K562 (cell line): Measurements from ENCODE around the gene ABCC11. TPM values are rescaled to one million over a fixed set of nuclear protein-coding genes. Genes with fewer than 3 reads are reported as not detected.

Experiments
- BHLHE40 ChIP-seq: IDR thresholded peaks from 2 replicates; pipeline ENCODE4 v1.6.1; 2011; ENCODE audit warnings: low read length, improper control_type of control experiment
- EP300 ChIP-seq: IDR thresholded peaks from 2 replicates; pipeline ENCODE4 v1.6.1; 2012; ENCODE audit warnings: low read length, improper control_type of control experiment
- ESRRA ChIP-seq: fragments of 450-650 bp; IDR thresholded peaks from 2 replicates; pipeline ENCODE4 v1.6.1; 2014; ENCODE audit warnings: low read depth, mild to moderate bottlenecking, moderate library complexity, borderline replicate concordance
- ETV1 ChIP-seq: fragments of 450-650 bp; conservative IDR thresholded peaks from 2 replicates; pipeline ENCODE4 v1.6.1; 2016; ENCODE audit warnings: missing genetic modification characterization, control low read depth, low read depth, missing compliant biosample characterization
- HMGN3 ChIP-seq: IDR thresholded peaks from 2 replicates; pipeline ENCODE4 v1.6.1; 2011; ENCODE audit warnings: borderline replicate concordance, low read depth, mild to moderate bottlenecking, mixed read lengths, low read length; ENCODE audit not compliant: insufficient read length; ENCODE audit errors: extremely low read depth
- HNRNPUL1 ChIP-seq: fragments of 200-400 bp; formaldehyde crosslinking; IDR thresholded peaks from 2 replicates; pipeline ENCODE4 v1.6.1; 2017; ENCODE audit warnings: low read length
- KAT2B ChIP-seq: IDR thresholded peaks from one replicate; pipeline ENCODE4 v1.6.1; 2012; ENCODE audit warnings: low read depth, mild to moderate bottlenecking, control low read depth, inconsistent platforms, low read length, moderate library complexity
- MYNN ChIP-seq, 2 experiments: sonication (generic); formaldehyde crosslinking in 1 of 2; IDR thresholded peaks; 2 replicates each; pipeline versions ENCODE4 v1.5.0 to v1.6.1; 2016 to 2020; ENCODE audit warnings: antibody characterized with exemption in 1 of 2, missing genetic modification reagents in 1 of 2
- SAFB ChIP-seq: fragments of 200-400 bp; formaldehyde crosslinking; IDR thresholded peaks from 2 replicates; pipeline ENCODE4 v1.6.1; 2017; ENCODE audit warnings: low read depth, low read length, borderline replicate concordance
- SMC3 ChIP-seq: conservative IDR thresholded peaks from 2 replicates; pipeline ENCODE4 v1.6.1; 2011; ENCODE audit warnings: low read depth, low read length, improper control_type of control experiment; ENCODE audit not compliant: insufficient read depth
- STAT5B ChIP-seq: fragments of 250-450 bp; sonication (Bioruptor Pico); IDR thresholded peaks from 2 replicates; pipeline ENCODE4 v1.8.0; 2021; ENCODE audit warnings: mild to moderate bottlenecking, inconsistent platforms
- TEAD1 ChIP-seq, 2 experiments: fragments of 450-650 bp in 1 of 2; sonication (generic) in 1 of 2; formaldehyde crosslinking; IDR thresholded peaks; 2 replicates each; pipeline versions ENCODE4 v1.4.0 to v1.8.0; 2020 to 2022; ENCODE audit warnings: mild to moderate bottlenecking in 2 of 2, missing genetic modification reagents in 1 of 2
- TEAD4 ChIP-seq, 2 experiments: sonication (generic) in 1 of 2; formaldehyde crosslinking in 1 of 2; IDR thresholded peaks; 2 replicates each; pipeline versions ENCODE4 v1.6.1 to v1.8.0; 2012 to 2022; ENCODE audit warnings: borderline replicate concordance in 1 of 2, inconsistent platforms in 1 of 2, low read length in 1 of 2, mild to moderate bottlenecking in 1 of 2, missing genetic modification reagents in 1 of 2
- ZNF134 ChIP-seq: fragments of 250-450 bp; sonication (Bioruptor Pico); conservative IDR thresholded peaks from 2 replicates; pipeline ENCODE4 v1.4.0; 2020
- ZNF146 ChIP-seq: IDR thresholded peaks from one replicate; pipeline ENCODE4 v1.6.1; 2018; ENCODE audit warnings: missing compliant biosample characterization; ENCODE audit not compliant: unreplicated experiment
- ZNF174 ChIP-seq: fragments of 250-450 bp; sonication (Bioruptor Pico); IDR thresholded peaks from 2 replicates; pipeline ENCODE4 v1.4.0; 2020; ENCODE audit warnings: mild to moderate bottlenecking
- ZNF586 ChIP-seq: fragments of 450-650 bp; formaldehyde crosslinking; conservative IDR thresholded peaks from 2 replicates; pipeline ENCODE4 v1.4.0; 2020; ENCODE audit warnings: mild to moderate bottlenecking, moderate library complexity
- ZSCAN29 ChIP-seq: fragments of 450-650 bp; IDR thresholded peaks from 2 replicates; pipeline ENCODE4 v1.6.1; 2017
- polyA plus RNA-seq, 8 experiments: library from polyadenylated mRNA; depleted of rRNA in 4 of 8; stranded (reverse) in 5 of 8; unstranded in 3 of 8; fragments of >200 nt; fragmentation: Nextera tagmentation in 2 of 8; fragmentation: Illumina TruSeq in 1 of 8; extraction: Ambion mirVana in 2 of 8; extraction: Trizol in 1 of 8; gene quantifications; 2 replicates each; pipeline versions ENCODE4 v1.2.1 to v1.2.3, GENCODE V29; 2011 to 2014; ENCODE audit warnings: inconsistent platforms in 1 of 8, missing spikeins in 1 of 8
- total RNA-seq, 7 experiments: library from RNA; depleted of rRNA in 6 of 7; stranded (reverse); fragments of >200 nt in 6 of 7; fragmentation: Illumina TruSeq in 2 of 7; extraction: Trizol in 2 of 7; gene quantifications; 2 replicates each; pipeline versions ENCODE4 v1.2.1 to v1.2.3, GENCODE V29; 2011 to 2021; ENCODE audit warnings: low replicate concordance in 1 of 7
- TF ChIP-seq, protein P1 (sequence below): fragments of 150-350 bp; conservative IDR thresholded peaks from 2 replicates; pipeline ENCODE4 v1.6.1; 2014; ENCODE audit warnings: low read length
- TF ChIP-seq, protein P2 (sequence below): fragments of 450-650 bp; IDR thresholded peaks from 2 replicates; pipeline ENCODE4 v1.6.1; 2016; ENCODE audit warnings: low read depth, mild to moderate bottlenecking, moderate library complexity
- TF ChIP-seq, protein P3 (sequence below): sonication (generic); formaldehyde crosslinking; IDR thresholded peaks from 2 replicates; pipeline ENCODE4 v1.8.1; 2023; ENCODE audit warnings: mild to moderate bottlenecking, missing genetic modification reagents

ABCC11 gene
- total and polyA plus RNA-seq, 9 of the 15 experiments (the other 6 are each of a cell fraction or from before 2014, with no cell fraction given): 0.04 to 0.14 (median 0.04) TPM; not detected in 6

DNA sequence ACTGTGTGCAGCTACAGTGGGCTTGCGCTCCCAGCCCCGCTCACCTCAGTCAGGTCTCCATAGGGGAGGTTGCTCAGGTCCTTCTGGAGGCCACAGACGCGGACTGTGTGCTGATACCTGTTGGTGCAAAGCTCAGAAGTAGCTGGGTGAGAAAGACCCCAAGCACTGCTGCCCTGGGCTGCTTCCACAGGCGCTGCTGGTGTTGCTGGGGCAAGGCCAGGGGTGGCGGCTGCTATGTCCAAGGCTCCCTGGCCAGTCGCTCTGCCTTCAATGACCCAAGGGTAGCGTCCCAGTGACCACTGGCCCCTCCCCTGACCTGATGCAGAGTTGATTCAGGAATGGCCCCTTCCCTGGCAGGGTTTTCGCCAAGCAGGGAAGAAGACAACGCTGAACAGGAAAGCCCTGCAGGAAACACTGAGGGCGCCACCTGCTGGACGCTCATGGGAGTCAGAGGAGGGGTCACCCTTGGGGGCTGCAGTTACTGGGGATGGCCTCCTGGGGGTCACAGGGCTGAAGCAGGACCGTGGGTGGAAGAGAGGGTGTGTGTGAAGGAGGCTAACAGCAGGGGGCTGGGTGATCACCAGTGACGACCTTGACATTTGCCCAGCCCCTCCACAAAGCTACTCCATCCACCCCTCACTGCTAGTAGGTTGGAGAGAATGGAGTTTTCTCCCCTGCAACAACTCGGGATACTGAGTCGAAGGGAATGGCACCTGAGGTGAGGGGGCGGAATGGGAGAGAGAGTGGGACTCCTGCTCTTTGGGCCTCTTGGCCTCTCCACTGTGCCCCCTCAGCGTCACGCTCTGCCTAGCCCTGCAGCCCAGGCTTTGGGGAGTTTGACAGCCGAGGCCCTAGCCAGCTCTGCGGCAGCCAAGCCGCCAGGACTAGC lies 129.9 kb downstream of the ABCC11 start (continued):
- TF ChIP-seq SMC3 (peak; percentile 79), ZNF586 (no peak), MYNN (IDR thresholded peaks at IDR 0.05) (no peak), MYNN (CRISPR knock-in tag; IDR thresholded peaks at IDR 0.05) (no peak), TEAD1 (CRISPR knock-in tag; IDR thresholded peaks at IDR 0.05) (no peak), EP300 (no peak), ZSCAN29 (no peak), ZNF146 (CRISPR knock-in tag) (no peak), HMGN3 (no peak), ZNF174 (CRISPR knock-in tag) (no peak), KAT2B (no peak), ZNF134 (CRISPR knock-in tag) (no peak), SAFB (no peak), STAT5B (CRISPR knock-in tag) (no peak), HNRNPUL1 (no peak), BHLHE40 (0 out of 2 replicates have a peak, but pooled peaks have one; percentile 4), TEAD4 (IDR thresholded peaks at IDR 0.05; ENCODE audit: low read length) (no peak), TEAD4 (CRISPR knock-in tag; IDR thresholded peaks at IDR 0.05; ENCODE audit: borderline replicate concordance) (no peak), ESRRA (0 out of 2 replicates have a peak, but pooled peaks have one; percentile 15), ETV1 (tag) (peak; percentile 47; the same call in 1 of the 2 replicates)
- TF ChIP-seq, protein P1, sequence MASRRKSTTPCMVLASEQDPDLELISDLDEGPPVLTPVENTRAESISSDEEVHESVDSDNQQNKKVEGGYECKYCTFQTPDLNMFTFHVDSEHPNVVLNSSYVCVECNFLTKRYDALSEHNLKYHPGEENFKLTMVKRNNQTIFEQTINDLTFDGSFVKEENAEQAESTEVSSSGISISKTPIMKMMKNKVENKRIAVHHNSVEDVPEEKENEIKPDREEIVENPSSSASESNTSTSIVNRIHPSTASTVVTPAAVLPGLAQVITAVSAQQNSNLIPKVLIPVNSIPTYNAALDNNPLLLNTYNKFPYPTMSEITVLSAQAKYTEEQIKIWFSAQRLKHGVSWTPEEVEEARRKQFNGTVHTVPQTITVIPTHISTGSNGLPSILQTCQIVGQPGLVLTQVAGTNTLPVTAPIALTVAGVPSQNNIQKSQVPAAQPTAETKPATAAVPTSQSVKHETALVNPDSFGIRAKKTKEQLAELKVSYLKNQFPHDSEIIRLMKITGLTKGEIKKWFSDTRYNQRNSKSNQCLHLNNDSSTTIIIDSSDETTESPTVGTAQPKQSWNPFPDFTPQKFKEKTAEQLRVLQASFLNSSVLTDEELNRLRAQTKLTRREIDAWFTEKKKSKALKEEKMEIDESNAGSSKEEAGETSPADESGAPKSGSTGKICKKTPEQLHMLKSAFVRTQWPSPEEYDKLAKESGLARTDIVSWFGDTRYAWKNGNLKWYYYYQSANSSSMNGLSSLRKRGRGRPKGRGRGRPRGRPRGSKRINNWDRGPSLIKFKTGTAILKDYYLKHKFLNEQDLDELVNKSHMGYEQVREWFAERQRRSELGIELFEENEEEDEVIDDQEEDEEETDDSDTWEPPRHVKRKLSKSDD: no peak
- TF ChIP-seq, protein P2, sequence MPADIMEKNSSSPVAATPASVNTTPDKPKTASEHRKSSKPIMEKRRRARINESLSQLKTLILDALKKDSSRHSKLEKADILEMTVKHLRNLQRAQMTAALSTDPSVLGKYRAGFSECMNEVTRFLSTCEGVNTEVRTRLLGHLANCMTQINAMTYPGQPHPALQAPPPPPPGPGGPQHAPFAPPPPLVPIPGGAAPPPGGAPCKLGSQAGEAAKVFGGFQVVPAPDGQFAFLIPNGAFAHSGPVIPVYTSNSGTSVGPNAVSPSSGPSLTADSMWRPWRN: no peak
- TF ChIP-seq, protein P3, sequence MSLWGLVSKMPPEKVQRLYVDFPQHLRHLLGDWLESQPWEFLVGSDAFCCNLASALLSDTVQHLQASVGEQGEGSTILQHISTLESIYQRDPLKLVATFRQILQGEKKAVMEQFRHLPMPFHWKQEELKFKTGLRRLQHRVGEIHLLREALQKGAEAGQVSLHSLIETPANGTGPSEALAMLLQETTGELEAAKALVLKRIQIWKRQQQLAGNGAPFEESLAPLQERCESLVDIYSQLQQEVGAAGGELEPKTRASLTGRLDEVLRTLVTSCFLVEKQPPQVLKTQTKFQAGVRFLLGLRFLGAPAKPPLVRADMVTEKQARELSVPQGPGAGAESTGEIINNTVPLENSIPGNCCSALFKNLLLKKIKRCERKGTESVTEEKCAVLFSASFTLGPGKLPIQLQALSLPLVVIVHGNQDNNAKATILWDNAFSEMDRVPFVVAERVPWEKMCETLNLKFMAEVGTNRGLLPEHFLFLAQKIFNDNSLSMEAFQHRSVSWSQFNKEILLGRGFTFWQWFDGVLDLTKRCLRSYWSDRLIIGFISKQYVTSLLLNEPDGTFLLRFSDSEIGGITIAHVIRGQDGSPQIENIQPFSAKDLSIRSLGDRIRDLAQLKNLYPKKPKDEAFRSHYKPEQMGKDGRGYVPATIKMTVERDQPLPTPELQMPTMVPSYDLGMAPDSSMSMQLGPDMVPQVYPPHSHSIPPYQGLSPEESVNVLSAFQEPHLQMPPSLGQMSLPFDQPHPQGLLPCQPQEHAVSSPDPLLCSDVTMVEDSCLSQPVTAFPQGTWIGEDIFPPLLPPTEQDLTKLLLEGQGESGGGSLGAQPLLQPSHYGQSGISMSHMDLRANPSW (CRISPR knock-in tag): no peak
